Measurements from ENCODE around the gene MYB. TPM values are rescaled to one million over a fixed set of nuclear protein-coding genes. Genes with fewer than 3 reads are reported as not detected.
A peak's percentile ranks its signal among the peaks of the same experiment; 100 is the strongest.

MYB gene
- total and polyA plus RNA-seq, 2 of the 13 experiments (the other 11 are each of a cell fraction or from before 2014, with no cell fraction given) = 0.04 to 0.20 TPM

GRCh38 chr6:135183002-135183531 lies 2.0 kb downstream of the MYB start:
- no peak for DNase-seq (ENCODE audit: low spot score)
- ChIA-PET CTCF (ENCODE audit: low intra/inter-chr PET ratio, low total read pairs) (interaction anchor here (2.0 kb wide), 1 partner anchor 38 kb away, joined by 8 read pairs; no protein-coding TSS in a partner anchor), POLR2A (interaction anchor here (0.6 kb wide), 1 partner anchor 22 kb away, joined by 3 read pairs; no protein-coding TSS in a partner anchor)
- H3K79me2 ChIP-seq (ENCODE audit: insufficient read depth, low read length) = no peaks in the 10 kb centered on the region
- H3K9ac ChIP-seq (ENCODE audit: insufficient read depth, low read depth, low read length) = no peak overlapping the region
- whole genome bisulfite sequencing (ENCODE audit: low lambda C conversion rate) = 7% methylated on average over 32 of the region's 32 CpGs
- intact Hi-C loops (cut with micrococcal nuclease; ENCODE audit: unreplicated experiment) = loop anchor here (5.0 kb wide), 1 partner anchor 36 kb away; no protein-coding TSS in a partner anchor
- no TSS peak for BruUV-seq (replicated peaks)
- H2AFZ ChIP-seq (ENCODE audit: low read length) = no peak overlapping the region
- no peaks in the 10 kb centered on the region for H3K9me3 ChIP-seq (ENCODE audit: low read length)
- peak overlapping the region in 2 of 3 experiments; percentile 56 to 76; a peak in 3 of 6 replicates for H3K4me3 ChIP-seq (replicated peaks in 1 of 3; ENCODE audit: insufficient read depth in 1 of 3, low read depth in 2 of 3, low read length in 3 of 3)
- H3K4me1 ChIP-seq (ENCODE audit: insufficient read depth, low read length) = peaks cover 28% of the 10 kb centered on the region
- FAIRE-seq = no peak
- H4K20me1 ChIP-seq (ENCODE audit: insufficient read depth, low read length) = no peaks in the 10 kb centered on the region
- peak; percentile 9 for ATAC-seq
- H3K27me3 ChIP-seq (ENCODE audit: control insufficient read depth in 1 of 2, insufficient read depth in 2 of 2, low read length in 2 of 2) = peaks cover 7 to 50% of the 10 kb centered on the region in 2 experiments
- in situ Hi-C loops (cut with HindIII; ENCODE audit: extremely low pct_ligation_motif_present, low pct_unique_long_range_greater_than_20kb) = no loop called here
- H3K36me3 ChIP-seq (replicated peaks in 1 of 2; ENCODE audit: control insufficient read depth in 1 of 2, insufficient read depth in 2 of 2, low read length in 2 of 2) = no peaks in the 10 kb centered on the region
- peak overlapping the region; percentile 87 for H3K4me2 ChIP-seq (ENCODE audit: low read depth, low read length)
- H3K27ac ChIP-seq (ENCODE audit: extremely low read length, insufficient read depth, low read length) = no peak overlapping the region
- no peak for TF ChIP-seq ATM (IDR thresholded peaks at IDR 0.05; ENCODE audit: borderline replicate concordance)
- no peak for TF ChIP-seq ZNF230 (CRISPR knock-in tag; IDR thresholded peaks at IDR 0.05)
- no peak for TF ChIP-seq NPAS2 (CRISPR knock-in tag; IDR thresholded peaks at IDR 0.05; ENCODE audit: borderline replicate concordance)
- TF ChIP-seq ZNF33B (CRISPR knock-in tag; IDR thresholded peaks at IDR 0.05) = no peak
- no peak for TF ChIP-seq KLF9 (CRISPR knock-in tag; IDR thresholded peaks at IDR 0.05; ENCODE audit: low read depth)
- TF ChIP-seq, protein P1, sequence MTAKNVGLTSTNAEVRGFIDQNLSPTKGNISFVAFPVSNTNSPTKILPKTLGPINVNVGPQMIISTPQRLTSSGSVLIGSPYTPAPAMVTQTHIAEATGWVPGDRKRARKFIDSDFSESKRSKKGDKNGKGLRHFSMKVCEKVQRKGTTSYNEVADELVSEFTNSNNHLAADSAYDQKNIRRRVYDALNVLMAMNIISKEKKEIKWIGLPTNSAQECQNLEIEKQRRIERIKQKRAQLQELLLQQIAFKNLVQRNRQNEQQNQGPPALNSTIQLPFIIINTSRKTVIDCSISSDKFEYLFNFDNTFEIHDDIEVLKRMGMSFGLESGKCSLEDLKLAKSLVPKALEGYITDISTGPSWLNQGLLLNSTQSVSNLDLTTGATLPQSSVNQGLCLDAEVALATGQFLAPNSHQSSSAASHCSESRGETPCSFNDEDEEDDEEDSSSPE (CRISPR knock-in tag; IDR thresholded peaks at IDR 0.05) = no peak
- TF ChIP-seq, protein P2, sequence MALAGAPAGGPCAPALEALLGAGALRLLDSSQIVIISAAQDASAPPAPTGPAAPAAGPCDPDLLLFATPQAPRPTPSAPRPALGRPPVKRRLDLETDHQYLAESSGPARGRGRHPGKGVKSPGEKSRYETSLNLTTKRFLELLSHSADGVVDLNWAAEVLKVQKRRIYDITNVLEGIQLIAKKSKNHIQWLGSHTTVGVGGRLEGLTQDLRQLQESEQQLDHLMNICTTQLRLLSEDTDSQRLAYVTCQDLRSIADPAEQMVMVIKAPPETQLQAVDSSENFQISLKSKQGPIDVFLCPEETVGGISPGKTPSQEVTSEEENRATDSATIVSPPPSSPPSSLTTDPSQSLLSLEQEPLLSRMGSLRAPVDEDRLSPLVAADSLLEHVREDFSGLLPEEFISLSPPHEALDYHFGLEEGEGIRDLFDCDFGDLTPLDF (CRISPR knock-in tag; IDR thresholded peaks at IDR 0.05) = no peak
- TF ChIP-seq XBP1 (CRISPR knock-in tag; IDR thresholded peaks at IDR 0.05) = no peak
- no peak for TF ChIP-seq POGZ (CRISPR knock-in tag; IDR thresholded peaks at IDR 0.05)
- TF ChIP-seq, protein P3, sequence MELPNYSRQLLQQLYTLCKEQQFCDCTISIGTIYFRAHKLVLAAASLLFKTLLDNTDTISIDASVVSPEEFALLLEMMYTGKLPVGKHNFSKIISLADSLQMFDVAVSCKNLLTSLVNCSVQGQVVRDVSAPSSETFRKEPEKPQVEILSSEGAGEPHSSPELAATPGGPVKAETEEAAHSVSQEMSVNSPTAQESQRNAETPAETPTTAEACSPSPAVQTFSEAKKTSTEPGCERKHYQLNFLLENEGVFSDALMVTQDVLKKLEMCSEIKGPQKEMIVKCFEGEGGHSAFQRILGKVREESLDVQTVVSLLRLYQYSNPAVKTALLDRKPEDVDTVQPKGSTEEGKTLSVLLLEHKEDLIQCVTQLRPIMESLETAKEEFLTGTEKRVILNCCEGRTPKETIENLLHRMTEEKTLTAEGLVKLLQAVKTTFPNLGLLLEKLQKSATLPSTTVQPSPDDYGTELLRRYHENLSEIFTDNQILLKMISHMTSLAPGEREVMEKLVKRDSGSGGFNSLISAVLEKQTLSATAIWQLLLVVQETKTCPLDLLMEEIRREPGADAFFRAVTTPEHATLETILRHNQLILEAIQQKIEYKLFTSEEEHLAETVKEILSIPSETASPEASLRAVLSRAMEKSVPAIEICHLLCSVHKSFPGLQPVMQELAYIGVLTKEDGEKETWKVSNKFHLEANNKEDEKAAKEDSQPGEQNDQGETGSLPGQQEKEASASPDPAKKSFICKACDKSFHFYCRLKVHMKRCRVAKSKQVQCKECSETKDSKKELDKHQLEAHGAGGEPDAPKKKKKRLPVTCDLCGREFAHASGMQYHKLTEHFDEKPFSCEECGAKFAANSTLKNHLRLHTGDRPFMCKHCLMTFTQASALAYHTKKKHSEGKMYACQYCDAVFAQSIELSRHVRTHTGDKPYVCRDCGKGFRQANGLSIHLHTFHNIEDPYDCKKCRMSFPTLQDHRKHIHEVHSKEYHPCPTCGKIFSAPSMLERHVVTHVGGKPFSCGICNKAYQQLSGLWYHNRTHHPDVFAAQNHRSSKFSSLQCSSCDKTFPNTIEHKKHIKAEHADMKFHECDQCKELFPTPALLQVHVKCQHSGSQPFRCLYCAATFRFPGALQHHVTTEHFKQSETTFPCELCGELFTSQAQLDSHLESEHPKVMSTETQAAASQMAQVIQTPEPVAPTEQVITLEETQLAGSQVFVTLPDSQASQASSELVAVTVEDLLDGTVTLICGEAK (IDR thresholded peaks at IDR 0.05) = no peak
- TF ChIP-seq, protein P3 (CRISPR knock-in tag; IDR thresholded peaks at IDR 0.05) = no peak
